Panc1 (cell line): ENCODE measurements around the gene IQGAP1. TPM values are rescaled to one million over a fixed set of nuclear protein-coding genes. Genes with fewer than 3 reads are reported as not detected.

Experiments used
- ATAC-seq: fragments of 200-7000 bp; cut with Tn5 transposase; 2 replicates; pipeline ENCODE4 v1.9.1; 2020; ENCODE audit warnings: mild to moderate bottlenecking, moderate library complexity
- BruUV-seq: library from RNA; stranded (reverse); fragments of 400-500 nt; replicated peaks from 2 replicates; lab custom pipeline; 2021; lab: Mats Ljungman, UMichigan
- CTCF ChIA-PET: fragments of 300-600 bp; sonication (Branson Sonifier 250); formaldehyde crosslinking; loops from one replicate; lab custom pipeline; 2022; ENCODE audit warnings: antibody characterized with exemption; lab: Charles Lee
- POLR2A ChIA-PET: fragments of 300-600 bp; sonication (Branson Sonifier 250); formaldehyde crosslinking; loops from one replicate; lab custom pipeline; 2022; ENCODE audit warnings: antibody characterized with exemption; lab: Charles Lee
- DNase-seq: peaks from one replicate; pipeline ENCODE4 v3.0.0-alpha.2; 2010; ENCODE audit warnings: low read depth, low spot score
- H3K27ac ChIP-seq: 2 replicates; pipeline ENCODE4 v1.5.1; 2011; ENCODE audit warnings: mild to moderate bottlenecking, low read length, inconsistent platforms
- H3K27me3 ChIP-seq: fragments of 200-500 bp; sonication (Bioruptor generic); 2 replicates; pipeline ENCODE4 v1.6.0; 2014; ENCODE audit warnings: low read length, inconsistent platforms; ENCODE audit not compliant: control insufficient read depth, insufficient read depth
- H3K36me3 ChIP-seq: fragments of 200-500 bp; sonication (Bioruptor generic); 2 replicates; pipeline ENCODE4 v1.5.1; 2014; ENCODE audit warnings: inconsistent platforms, mild to moderate bottlenecking, low read length, moderate library complexity; ENCODE audit not compliant: control insufficient read depth, insufficient read depth
- H3K4me1 ChIP-seq: 2 replicates; pipeline ENCODE4 v1.5.1; 2011; ENCODE audit warnings: inconsistent platforms, mild to moderate bottlenecking, low read length, moderate library complexity; ENCODE audit not compliant: control insufficient read depth, insufficient read depth
- H3K4me3 ChIP-seq, 2 experiments: 2 replicates each; pipeline ENCODE4 v1.5.1; 2011 to 2012; ENCODE audit warnings: low read depth in 2 of 2, low read length in 2 of 2, mild to moderate bottlenecking in 2 of 2, inconsistent platforms in 1 of 2, moderate library complexity in 1 of 2
- H3K9me3 ChIP-seq: fragments of 200-500 bp; sonication (Bioruptor generic); 2 replicates; pipeline ENCODE4 v1.5.1; 2014; ENCODE audit warnings: low read depth, mild to moderate bottlenecking, inconsistent platforms, low read length, moderate library complexity; ENCODE audit not compliant: control insufficient read depth, insufficient read depth
- CTCF ChIP-seq: fragments of 450-650 bp; IDR thresholded peaks from 2 replicates; pipeline ENCODE4 v1.5.1; 2017; ENCODE audit warnings: mild to moderate bottlenecking
- POLR2AphosphoS5 ChIP-seq: IDR thresholded peaks from 2 replicates; pipeline ENCODE4 v1.6.1; 2012; ENCODE audit warnings: mild to moderate bottlenecking, low read depth, low read length, moderate library complexity
- SIN3A ChIP-seq: IDR thresholded peaks from 2 replicates; pipeline ENCODE4 v1.6.1; 2012; ENCODE audit warnings: low read depth, mild to moderate bottlenecking, low read length, moderate library complexity, borderline replicate concordance; ENCODE audit not compliant: insufficient read depth
- TCF7L2 ChIP-seq: IDR thresholded peaks from 2 replicates; pipeline ENCODE4 v1.6.1; 2011; ENCODE audit warnings: mild to moderate bottlenecking, low read depth, low read length, inconsistent platforms
- in situ Hi-C: cut with HindIII; loops from 2 replicates; pipeline ENCODE4 v1.10.0; 2016; ENCODE audit warnings: low sequenced_read_pairs, low pct_unique_long_range_greater_than_20kb
- intact Hi-C: fragments of 100-400 bp; cut with micrococcal nuclease; formaldehyde crosslinking; loops from one replicate; pipeline ENCODE4 v1.10.0; 2022; ENCODE audit not compliant: unreplicated experiment
- total RNA-seq: library from RNA; stranded (reverse); gene quantifications from one replicate; pipeline ENCODE4 v1.2.1, GENCODE V29; 2021; ENCODE audit not compliant: unreplicated experiment
- TF ChIP-seq, protein P1 (sequence below), 2 experiments: IDR thresholded peaks; 2 replicates each; pipeline ENCODE4 v1.6.1; 2011 to 2012; ENCODE audit warnings: low read depth in 2 of 2, control low read depth in 1 of 2, low read length in 1 of 2, mild to moderate bottlenecking in 1 of 2, moderate library complexity in 1 of 2; ENCODE audit not compliant: insufficient read depth in 1 of 2

The IQGAP1 gene
- total RNA-seq, 1 experiment from 2014 or later: 228 TPM

DNA sequence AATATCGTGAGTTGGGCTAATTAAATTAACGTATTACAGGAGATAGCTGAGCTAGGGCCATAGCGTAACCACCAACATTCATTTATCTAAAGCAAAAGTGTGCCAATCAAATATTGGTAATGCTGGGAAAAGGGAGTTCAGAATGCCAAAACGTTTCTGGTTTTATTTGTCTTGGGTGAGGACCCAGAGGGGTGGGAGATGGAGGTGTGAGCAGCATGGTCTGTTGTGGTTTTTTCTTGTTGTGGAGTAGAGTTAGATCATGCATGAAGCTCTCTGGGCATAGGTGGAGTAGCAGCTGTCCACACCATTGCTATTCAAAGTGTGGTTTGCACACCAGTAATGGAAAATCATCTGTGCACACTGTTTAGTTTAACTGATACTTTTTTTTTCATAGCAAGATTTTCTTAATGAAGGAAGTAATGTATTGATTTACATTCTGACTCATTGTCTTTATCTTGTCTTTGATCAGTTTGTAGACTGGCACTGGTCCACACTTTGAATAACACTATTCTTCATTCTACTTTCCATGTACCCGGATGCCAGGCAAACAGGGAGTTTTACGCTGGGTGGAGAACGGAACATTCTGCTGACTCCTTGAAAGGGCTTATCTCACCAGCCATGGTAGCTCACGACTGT lies 90.9 kb downstream of the IQGAP1 start:
- BruUV-seq: no TSS peak
- ChIA-PET CTCF (interaction anchor here (1.0 kb wide), 1 partner anchor 186 kb away, joined by 5 read pairs; no protein-coding TSS in a partner anchor), POLR2A (interaction anchor here (0.6 to 1.3 kb wide), 2 partner anchors 60 to 91 kb away, joined by 4 to 9 read pairs; partner anchors contain the start of gene IQGAP1)
- peaks cover 40% of the 10 kb centered on the region for H3K36me3 ChIP-seq
- no peak overlapping the region; the same call in 1 of the 2 replicates for H3K27ac ChIP-seq
- TF ChIP-seq POLR2AphosphoS5: no peak
- TF ChIP-seq CTCF: no peak
- no peak for TF ChIP-seq SIN3A
- TF ChIP-seq TCF7L2: no peak
- TF ChIP-seq, protein P1, sequence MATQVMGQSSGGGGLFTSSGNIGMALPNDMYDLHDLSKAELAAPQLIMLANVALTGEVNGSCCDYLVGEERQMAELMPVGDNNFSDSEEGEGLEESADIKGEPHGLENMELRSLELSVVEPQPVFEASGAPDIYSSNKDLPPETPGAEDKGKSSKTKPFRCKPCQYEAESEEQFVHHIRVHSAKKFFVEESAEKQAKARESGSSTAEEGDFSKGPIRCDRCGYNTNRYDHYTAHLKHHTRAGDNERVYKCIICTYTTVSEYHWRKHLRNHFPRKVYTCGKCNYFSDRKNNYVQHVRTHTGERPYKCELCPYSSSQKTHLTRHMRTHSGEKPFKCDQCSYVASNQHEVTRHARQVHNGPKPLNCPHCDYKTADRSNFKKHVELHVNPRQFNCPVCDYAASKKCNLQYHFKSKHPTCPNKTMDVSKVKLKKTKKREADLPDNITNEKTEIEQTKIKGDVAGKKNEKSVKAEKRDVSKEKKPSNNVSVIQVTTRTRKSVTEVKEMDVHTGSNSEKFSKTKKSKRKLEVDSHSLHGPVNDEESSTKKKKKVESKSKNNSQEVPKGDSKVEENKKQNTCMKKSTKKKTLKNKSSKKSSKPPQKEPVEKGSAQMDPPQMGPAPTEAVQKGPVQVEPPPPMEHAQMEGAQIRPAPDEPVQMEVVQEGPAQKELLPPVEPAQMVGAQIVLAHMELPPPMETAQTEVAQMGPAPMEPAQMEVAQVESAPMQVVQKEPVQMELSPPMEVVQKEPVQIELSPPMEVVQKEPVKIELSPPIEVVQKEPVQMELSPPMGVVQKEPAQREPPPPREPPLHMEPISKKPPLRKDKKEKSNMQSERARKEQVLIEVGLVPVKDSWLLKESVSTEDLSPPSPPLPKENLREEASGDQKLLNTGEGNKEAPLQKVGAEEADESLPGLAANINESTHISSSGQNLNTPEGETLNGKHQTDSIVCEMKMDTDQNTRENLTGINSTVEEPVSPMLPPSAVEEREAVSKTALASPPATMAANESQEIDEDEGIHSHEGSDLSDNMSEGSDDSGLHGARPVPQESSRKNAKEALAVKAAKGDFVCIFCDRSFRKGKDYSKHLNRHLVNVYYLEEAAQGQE (IDR thresholded peaks at IDR 0.05; ENCODE audit: insufficient read depth in 1 of 2, low read depth in 2 of 2, low read length in 1 of 2): no peak
- DNase-seq (no peak), ATAC-seq (peak; percentile 62)
- H3K4me3 ChIP-seq: no peak overlapping the region
- intact Hi-C loops (no loop called here), in situ Hi-C loops (no loop called here)
- no peaks in the 10 kb centered on the region for H3K27me3 ChIP-seq
- H3K4me1 ChIP-seq: peaks cover 10% of the 10 kb centered on the region; the same call in 1 of the 2 replicates
- no peaks in the 10 kb centered on the region for H3K9me3 ChIP-seq

- Histone ChIP-seq H3K4me3 (no peak overlapping the region), H3K4me1 (peaks cover 10% of the 10 kb centered on the region; the same call in 1 of the 2 replicates), H3K27me3 (no peaks in the 10 kb centered on the region), H3K36me3 (peaks cover 40% of the 10 kb centered on the region), H3K9me3 (no peaks in the 10 kb centered on the region), H3K27ac (no peak overlapping the region)
- TF ChIP-seq POLR2AphosphoS5 (no peak), SIN3A (no peak), TCF7L2 (no peak), CTCF (no peak)
- TF ChIP-seq, protein P1 (IDR thresholded peaks at IDR 0.05; ENCODE audit: insufficient read depth in 1 of 2, low read depth in 2 of 2, low read length in 1 of 2): no peak
- in situ Hi-C loops (no loop called here), intact Hi-C loops (no loop called here)
- POLR2A ChIA-PET: interaction anchor here (1.3 kb wide), 1 partner anchor 91 kb away, joined by 4 read pairs; the partner anchor contains the start of gene IQGAP1
- no TSS peak for BruUV-seq
- CTCF ChIA-PET: interaction anchor here (1.0 kb wide), 1 partner anchor 187 kb away, joined by 5 read pairs; no protein-coding TSS in a partner anchor
- DNase-seq: no peak
- ATAC-seq: no peak
Measured at GRCh38 chr15:90479656-90480055, 91.6 kb downstream of the IQGAP1 start.
